ENCODE measurements around the gene HABP2. TPM values are rescaled to one million over a fixed set of nuclear protein-coding genes. Genes with fewer than 3 reads are reported as not detected.
A peak's percentile ranks its signal among the peaks of the same experiment; 100 is the strongest.

Gene HABP2
- total RNA-seq (2014; rRNA removed; shearing (Covaris generic); ENCODE audit: low replicate concordance), result 0.72 and 1.6 TPM in 2 replicates

DNA sequence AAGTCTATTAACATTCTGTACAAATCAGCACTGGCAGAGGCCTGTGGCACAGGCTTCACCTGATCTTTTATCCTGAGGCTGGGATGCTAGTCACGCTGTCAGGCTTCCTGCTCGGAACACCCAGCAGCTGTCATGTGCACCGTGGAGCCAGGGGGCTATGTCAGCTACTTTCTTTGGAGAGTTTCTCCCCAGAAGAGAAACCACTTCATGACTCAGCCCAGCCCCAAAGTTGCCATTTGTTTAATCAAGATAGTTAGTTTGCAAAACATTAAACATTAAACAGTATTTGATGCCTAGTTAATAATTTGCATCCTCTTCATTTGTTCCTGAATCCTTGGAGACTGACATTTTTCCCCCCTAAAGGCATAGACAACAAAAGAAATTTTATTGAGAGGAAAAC lies at the start of gene HABP2:
Gene HABP2, plus strand, starts transcription at position 353 of the 400 bp plus-strand sequence. CDS start 69 bp downstream, outside the sequence.
- DNase-seq (ENCODE audit: low read depth), result peak; percentile 79
- in situ Hi-C loops (cut with HindIII; ENCODE audit: low pct_unique_long_range_greater_than_20kb, low sequenced_read_pairs), result no loop called here

GRCh38 chr10:113503930-113504329 lies 48.9 kb upstream of the HABP2 start:
- in situ Hi-C loops (cut with HindIII; ENCODE audit: low pct_unique_long_range_greater_than_20kb, low sequenced_read_pairs), result no loop called here
- no peak for DNase-seq (ENCODE audit: low read depth)

DNA sequence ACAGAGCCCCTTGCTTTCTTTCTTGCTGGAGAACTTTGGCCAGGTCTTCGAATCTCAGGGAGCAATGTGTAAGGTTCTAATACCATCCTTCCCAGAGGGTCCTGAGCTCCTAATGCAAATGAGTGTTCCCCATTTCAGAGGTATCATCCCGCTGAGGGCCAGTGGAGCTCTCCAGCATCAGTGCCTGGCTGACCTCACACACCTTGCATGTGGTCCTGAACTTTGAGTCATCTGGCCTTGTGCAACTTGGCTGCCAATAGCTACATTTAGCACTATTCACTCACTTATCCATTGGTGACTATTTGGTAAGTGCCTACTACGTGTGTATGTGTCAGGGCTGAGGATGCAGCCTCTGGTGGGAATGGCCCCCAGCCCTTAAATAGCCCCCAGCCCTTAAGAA lies 48.4 kb upstream of the HABP2 start:
- DNase-seq (ENCODE audit: low read depth), result no peak
- in situ Hi-C loops (cut with HindIII; ENCODE audit: low pct_unique_long_range_greater_than_20kb, low sequenced_read_pairs), result no loop called here

- in situ Hi-C loops (cut with HindIII; ENCODE audit: low pct_unique_long_range_greater_than_20kb, low sequenced_read_pairs), result no loop called here
- no peak for DNase-seq (ENCODE audit: low read depth)
These were observed 46.4 kb upstream of the HABP2 start for GRCh38 chr10:113506476-113506875.

DNA sequence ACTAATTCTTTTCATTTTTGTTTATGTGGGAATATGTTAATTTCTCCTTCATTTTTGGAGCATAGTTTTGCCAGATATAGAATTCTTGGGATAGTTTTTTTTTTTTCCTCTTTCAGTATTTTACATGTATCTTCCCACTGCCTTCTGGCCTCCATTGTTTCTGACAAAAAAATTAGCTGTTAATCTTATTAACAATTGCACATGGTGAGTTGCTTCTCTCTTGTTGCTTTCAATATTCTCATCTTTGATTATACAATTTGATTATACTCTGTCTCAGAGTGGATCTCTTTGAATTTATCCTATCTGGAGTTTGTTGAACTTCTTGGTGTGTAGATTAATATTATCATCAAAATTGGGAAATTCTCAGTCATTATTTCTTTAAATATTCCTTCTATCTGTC lies 41.4 kb upstream of the HABP2 start:
- no peak for DNase-seq (ENCODE audit: low read depth)
- in situ Hi-C loops (cut with HindIII; ENCODE audit: low pct_unique_long_range_greater_than_20kb, low sequenced_read_pairs), result no loop called here

- DNase-seq (ENCODE audit: low read depth), result no peak
- in situ Hi-C loops (cut with HindIII; ENCODE audit: low pct_unique_long_range_greater_than_20kb, low sequenced_read_pairs), result no loop called here
These were observed 37.7 kb upstream of the HABP2 start for GRCh38 chr10:113515161-113515560.

GRCh38 chr10:113515601-113516000 lies 37.3 kb upstream of the HABP2 start:
- in situ Hi-C loops (cut with HindIII; ENCODE audit: low pct_unique_long_range_greater_than_20kb, low sequenced_read_pairs), result no loop called here
- DNase-seq (ENCODE audit: low read depth), result no peak

- in situ Hi-C loops (cut with HindIII; ENCODE audit: low pct_unique_long_range_greater_than_20kb, low sequenced_read_pairs), result no loop called here
- no peak for DNase-seq (ENCODE audit: low read depth)
These were observed 36.8 kb upstream of the HABP2 start for GRCh38 chr10:113516061-113516460.

GRCh38 chr10:113517165-113517900 lies 35.5 kb upstream of the HABP2 start:
- in situ Hi-C loops (cut with HindIII; ENCODE audit: low pct_unique_long_range_greater_than_20kb, low sequenced_read_pairs), result no loop called here
- no peak for DNase-seq (ENCODE audit: low read depth)

GRCh38 chr10:113517901-113518260 lies 35.0 kb upstream of the HABP2 start:
- in situ Hi-C loops (cut with HindIII; ENCODE audit: low pct_unique_long_range_greater_than_20kb, low sequenced_read_pairs), result no loop called here
- DNase-seq (ENCODE audit: low read depth), result no peak

GRCh38 chr10:113518415-113518814 lies 34.4 kb upstream of the HABP2 start:
- in situ Hi-C loops (cut with HindIII; ENCODE audit: low pct_unique_long_range_greater_than_20kb, low sequenced_read_pairs), result no loop called here
- DNase-seq (ENCODE audit: low read depth), result no peak

- in situ Hi-C loops (cut with HindIII; ENCODE audit: low pct_unique_long_range_greater_than_20kb, low sequenced_read_pairs), result no loop called here
- DNase-seq (ENCODE audit: low read depth), result no peak
These were observed 33.8 kb upstream of the HABP2 start for GRCh38 chr10:113518816-113519591.

DNA sequence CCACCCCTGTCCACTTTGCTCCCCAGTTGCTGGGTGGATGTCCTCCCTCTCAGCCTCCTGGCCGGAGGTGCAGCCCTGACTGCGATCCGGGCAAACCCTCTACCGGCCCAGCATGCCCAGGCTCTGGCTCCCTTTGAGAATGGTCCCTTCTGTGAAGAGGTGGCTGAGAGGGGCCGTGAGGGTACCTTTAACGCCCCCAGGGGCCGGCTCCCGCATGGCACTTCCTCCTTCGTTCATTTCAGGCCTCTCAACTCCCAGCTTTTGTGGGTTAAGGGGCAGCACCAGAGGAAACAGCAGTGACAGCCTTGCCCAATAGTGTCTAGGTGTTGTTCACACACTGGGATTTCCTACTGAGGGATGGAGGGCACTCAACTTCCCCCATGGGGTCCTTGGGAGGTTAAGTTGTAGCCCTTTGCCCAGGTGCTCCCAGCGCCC lies 33.2 kb upstream of the HABP2 start:
- no peak for DNase-seq (ENCODE audit: low read depth)
- in situ Hi-C loops (cut with HindIII; ENCODE audit: low pct_unique_long_range_greater_than_20kb, low sequenced_read_pairs), result no loop called here

- in situ Hi-C loops (cut with HindIII; ENCODE audit: low pct_unique_long_range_greater_than_20kb, low sequenced_read_pairs), result no loop called here
- no peak for DNase-seq (ENCODE audit: low read depth)
These were observed 32.6 kb upstream of the HABP2 start for GRCh38 chr10:113520261-113520660.

- peak; percentile 40 for DNase-seq (ENCODE audit: low read depth)
- in situ Hi-C loops (cut with HindIII; ENCODE audit: low pct_unique_long_range_greater_than_20kb, low sequenced_read_pairs), result no loop called here
These were observed 32.0 kb upstream of the HABP2 start for GRCh38 chr10:113520690-113521474.

DNA sequence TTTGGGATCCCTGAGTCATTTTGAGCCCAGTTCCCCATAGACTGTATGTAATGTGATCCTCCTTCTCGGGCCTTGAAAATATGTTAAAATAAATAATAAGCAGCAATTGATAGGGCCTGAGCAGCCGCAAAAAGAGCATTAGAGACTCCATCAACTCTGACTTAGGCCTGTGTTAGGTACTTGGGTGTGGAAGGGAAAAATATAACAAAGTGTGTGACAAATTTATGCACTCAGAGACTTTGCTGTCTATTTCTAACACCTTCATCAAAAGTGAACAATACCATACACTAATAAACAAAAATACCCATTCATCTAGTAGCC lies 31.4 kb upstream of the HABP2 start:
- no peak for DNase-seq (ENCODE audit: low read depth)
- in situ Hi-C loops (cut with HindIII; ENCODE audit: low pct_unique_long_range_greater_than_20kb, low sequenced_read_pairs), result no loop called here

DNA sequence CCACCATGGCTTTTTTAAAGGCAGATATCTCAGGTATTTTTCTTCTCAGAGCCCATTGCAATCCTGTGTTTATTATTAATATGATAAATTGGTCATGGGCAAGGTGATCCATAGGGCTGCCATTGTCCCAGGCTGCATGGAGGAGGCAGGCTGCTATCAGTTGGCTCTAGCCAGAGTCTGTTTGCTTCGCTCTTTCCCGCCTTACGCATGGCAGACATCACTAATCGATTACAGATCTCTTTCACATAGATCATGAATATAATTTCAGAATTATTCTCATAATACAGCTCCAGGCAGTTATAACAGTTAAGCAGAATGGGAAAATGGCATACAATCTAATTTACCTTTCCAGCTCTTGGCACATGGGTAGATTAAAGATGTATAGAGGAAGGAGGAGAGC lies 30.4 kb upstream of the HABP2 start:
- DNase-seq (ENCODE audit: low read depth), result no peak
- in situ Hi-C loops (cut with HindIII; ENCODE audit: low pct_unique_long_range_greater_than_20kb, low sequenced_read_pairs), result no loop called here

GRCh38 chr10:113523071-113523470 lies 29.8 kb upstream of the HABP2 start:
- in situ Hi-C loops (cut with HindIII; ENCODE audit: low pct_unique_long_range_greater_than_20kb, low sequenced_read_pairs), result no loop called here
- DNase-seq (ENCODE audit: low read depth), result no peak

DNA sequence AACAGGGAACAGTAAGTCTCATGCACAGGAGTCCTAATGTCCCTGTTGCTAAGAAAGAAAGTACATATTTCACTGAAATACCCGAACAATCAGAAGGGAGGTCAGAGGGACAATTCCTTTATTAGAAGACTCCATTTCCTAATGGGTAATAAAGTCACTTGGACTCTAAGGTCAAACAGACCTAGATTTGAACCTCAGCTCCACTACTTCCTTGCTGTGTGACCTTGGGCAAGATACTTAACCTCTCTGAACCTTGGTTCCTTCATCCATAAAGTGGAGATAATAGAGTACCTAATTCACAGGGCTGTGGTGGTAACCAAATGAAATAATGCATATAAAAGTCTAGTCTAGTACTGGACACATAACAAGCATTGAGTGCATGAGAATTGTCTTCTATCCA lies 29.2 kb upstream of the HABP2 start:
- no peak for DNase-seq (ENCODE audit: low read depth)
- in situ Hi-C loops (cut with HindIII; ENCODE audit: low pct_unique_long_range_greater_than_20kb, low sequenced_read_pairs), result no loop called here

Measured in Caki2 (cell line).